GM12875 (cell line): ENCODE results near the gene CXorf58.

ENCODE experiments used
- H3K4me3 ChIP-seq: one replicate; pipeline ENCODE4 v1.5.1; 2011; ENCODE audit warnings: low read depth, low read length, control low read depth
- CTCF ChIP-seq: IDR thresholded peaks from 2 replicates; pipeline ENCODE4 v1.5.1; 2011; ENCODE audit warnings: low read depth, mild to moderate bottlenecking, control low read depth, inconsistent platforms, low read length, moderate library complexity, borderline replicate concordance; ENCODE audit not compliant: insufficient read depth

CXorf58 gene

GRCh38 chrX:23919706-23920320, 12.0 kb downstream of the CXorf58 start:
- no peak for TF ChIP-seq CTCF
- no peak overlapping the region for H3K4me3 ChIP-seq

GRCh38 chrX:23926015-23926414, 18.2 kb downstream of the CXorf58 start:
- H3K4me3 ChIP-seq: no peak overlapping the region
- TF ChIP-seq CTCF: no peak

- H3K4me3 ChIP-seq: no peak overlapping the region
Observed at GRCh38 chrX:23930894-23931604, 23.2 kb downstream of the CXorf58 start.

GRCh38 chrX:23932046-23932445, 24.2 kb downstream of the CXorf58 start:
- H3K4me3 ChIP-seq: no peak overlapping the region
- TF ChIP-seq CTCF: no peak

More at GRCh38 chrX:23930894-23931604, 23.2 kb downstream of the CXorf58 start:
- no peak for TF ChIP-seq CTCF

DNA sequence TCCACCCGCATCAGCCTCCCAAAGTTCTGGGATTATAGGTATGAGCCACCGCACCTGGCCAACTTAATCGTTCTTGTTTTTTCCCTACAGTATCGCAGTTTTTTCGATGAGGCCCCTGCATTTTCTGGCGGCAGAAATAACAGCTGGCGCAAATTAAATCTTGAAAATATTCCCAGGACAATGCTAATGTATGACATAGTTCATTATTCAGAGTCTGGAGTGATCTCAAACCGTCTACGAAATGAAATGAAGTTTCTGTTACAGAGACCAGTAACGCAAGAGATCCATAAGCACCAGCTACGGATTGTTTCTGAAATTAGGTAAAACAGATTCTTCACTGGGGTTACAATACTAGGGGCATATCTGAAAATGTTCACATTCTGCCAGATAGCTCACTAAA, 27.3 kb downstream of the CXorf58 start:
- TF ChIP-seq CTCF: no peak
- H3K4me3 ChIP-seq: no peak overlapping the region

DNA sequence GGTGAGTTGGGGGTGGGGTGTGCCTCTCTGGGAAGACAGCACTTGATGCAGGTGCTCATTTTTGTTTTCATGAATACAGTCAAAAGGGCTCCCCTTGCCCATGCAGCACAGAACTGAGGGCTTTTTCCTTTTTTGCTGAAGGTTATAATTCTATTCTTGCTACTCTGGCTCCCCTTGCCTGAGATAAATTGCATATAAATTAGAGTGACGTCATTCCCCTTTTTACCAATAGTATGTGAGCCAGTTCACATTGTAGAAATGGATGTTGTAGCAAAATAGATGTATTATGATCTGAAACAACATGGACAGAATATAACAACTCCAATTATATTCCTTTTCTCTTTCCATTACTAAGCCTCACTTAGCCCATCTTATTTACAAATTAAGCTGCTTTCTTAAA, 28.4 kb downstream of the CXorf58 start:
- no peak for TF ChIP-seq CTCF
- H3K4me3 ChIP-seq: no peak overlapping the region

DNA sequence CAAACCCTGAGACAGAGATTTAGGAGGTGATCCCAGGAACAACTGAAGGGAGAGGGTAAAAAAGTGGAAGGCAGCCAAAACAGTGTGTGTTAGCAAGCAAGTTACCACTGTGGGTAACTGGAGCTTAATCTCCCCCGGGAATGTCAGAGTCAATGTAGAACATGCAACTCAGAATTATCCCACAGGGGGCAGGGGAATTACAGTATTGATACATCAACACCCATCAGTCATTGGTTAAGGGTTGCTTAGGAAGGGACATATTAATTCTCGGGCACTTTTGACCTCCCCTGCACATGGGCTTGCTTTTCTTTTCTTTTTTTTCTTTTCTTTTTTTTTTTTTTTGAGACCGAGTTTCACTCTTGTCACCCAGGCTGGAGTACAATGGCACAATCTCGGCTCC, 29.3 kb downstream of the CXorf58 start:
- no peak for TF ChIP-seq CTCF
- no peak overlapping the region for H3K4me3 ChIP-seq
